Heart left ventricle (tissue), 13 donors: ENCODE measurements around the gene OR2A14.

Experiments used
- CTCF ChIP-seq, 12 donors: fragments of 200-600 bp; sonication (generic) in 4 of 12; IDR thresholded peaks; one replicate each; pipeline versions ENCODE4 v1.5.0 to v1.8.0; 2018 to 2022; ENCODE audit warnings: antibody characterized with exemption in 12 of 12, mild to moderate bottlenecking in 5 of 12
- POLR2A ChIP-seq, 2 donors: fragments of 450-650 bp; IDR thresholded peaks; one replicate each; pipeline ENCODE4 v1.6.1; 2017; ENCODE audit warnings: antibody characterized with exemption in 2 of 2, mild to moderate bottlenecking in 2 of 2, moderate library complexity in 2 of 2
- donor health status: ischemic (EF 13 %, LVEDD 7.1; RV severe dilation, severe dysfunction).
- donor health status: DM: no; HTN: yes; CAD: no.
- donor health status: DM: no; HTN: no; CAD: no.
- donor health status: ischemic (EF 25% LVEDD 6.9; RV normal size, moderate dysfunction).
- donor health status: ischemic (EF 25% LVEDD 5.7; RV mildly dilated, moderate dysfunction).
- donor health status: ischemic (EF 35%, LVEDD 5.7; RV mildly dilated, moderate dysfunction).
- donor health status: nonischemic (EF 11% LVEDD 7.7; RV severe dilation, severe dysfunction).
- donor health status: DM: yes; HTN: yes; CAD: no.
- donor health status: PGD.
- donor health status: ischemic (EF 29% LVEDD 5.4; RV normal size, mild dysfunction).
- donor health status: nonischemic (EF 23%, LVEDD 6.1; RV moderate dilation, normal function).

DNA sequence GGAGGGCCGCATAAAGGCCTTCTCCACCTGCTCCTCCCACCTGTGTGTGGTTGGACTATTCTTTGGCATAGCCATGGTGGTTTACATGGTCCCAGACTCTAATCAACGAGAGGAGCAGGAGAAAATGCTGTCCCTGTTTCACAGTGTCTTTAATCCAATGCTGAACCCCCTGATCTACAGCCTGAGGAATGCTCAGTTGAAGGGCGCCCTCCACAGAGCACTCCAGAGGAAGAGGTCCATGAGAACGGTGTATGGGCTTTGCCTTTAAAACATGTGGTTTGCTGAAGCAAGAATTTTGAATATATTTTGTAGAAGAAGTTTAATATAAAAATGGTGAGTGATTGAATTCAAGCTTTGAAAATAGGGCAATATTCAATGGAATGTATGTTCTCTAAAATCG, 12.7 kb upstream of the OR2A14 start:
- no peak for TF ChIP-seq POLR2A (IDR thresholded peaks at IDR 0.05)
- no peak for TF ChIP-seq CTCF (IDR thresholded peaks at IDR 0.05)
